Thyroid gland (tissue), 4 donors: ENCODE measurements around the gene KRT14. TPM values are rescaled to one million over a fixed set of nuclear protein-coding genes. Genes with fewer than 3 reads are reported as not detected.
"Not testable (repeated sequence)": the region's sequence is repeated elsewhere in the genome, so short reads cannot be mapped to it uniquely, and the experiment has no call there.

Experiments used
- DNase-seq, 2 donors: peaks; one replicate each; pipeline ENCODE4 v3.0.0-alpha.2; 2019
- H3K27ac ChIP-seq, 3 donors: fragments of 200-600 bp; sonication (generic); 1 replicate in 2 of 3; 2 replicates in 1 of 3; pipeline ENCODE4 v1.5.1; 2016 to 2019; ENCODE audit warnings: mild to moderate bottlenecking in 1 of 3, moderate library complexity in 1 of 3
- H3K27me3 ChIP-seq: fragments of 200-600 bp; sonication (generic); one replicate; pipeline ENCODE4 v1.5.1; 2019
- H3K36me3 ChIP-seq, 2 donors: fragments of 200-600 bp; sonication (generic); one replicate each; pipeline ENCODE4 v1.5.1; 2016 to 2019
- H3K4me1 ChIP-seq, 2 donors: fragments of 200-600 bp; sonication (generic); one replicate each; pipeline ENCODE4 v1.5.1; 2017 to 2019
- H3K4me3 ChIP-seq, 3 donors: fragments of 200-600 bp; sonication (generic); replicated peaks in 1 of 3; 1 replicate in 2 of 3; 2 replicates in 1 of 3; pipeline ENCODE4 v1.5.1; 2016; ENCODE audit warnings: mild to moderate bottlenecking in 1 of 3
- H3K9me3 ChIP-seq: fragments of 200-600 bp; sonication (generic); one replicate; pipeline ENCODE4 v1.5.1; 2017
- CTCF ChIP-seq, 6 experiments: fragments of 200-600 bp in 3 of 6; fragments of 450-650 bp in 3 of 6; sonication (generic) in 3 of 6; IDR thresholded peaks; one replicate each; pipeline ENCODE4 v1.5.1; 2016 to 2019; ENCODE audit warnings: antibody characterized with exemption in 6 of 6, mild to moderate bottlenecking in 2 of 6, inconsistent platforms in 1 of 6, moderate library complexity in 1 of 6
- POLR2A ChIP-seq, 2 donors: fragments of 450-650 bp; IDR thresholded peaks; one replicate each; pipeline ENCODE4 v1.6.1; 2017; ENCODE audit warnings: antibody characterized with exemption in 2 of 2, mild to moderate bottlenecking in 2 of 2, moderate library complexity in 1 of 2
- WGBS, 2 donors: methylation state at CpG; one replicate each; pipeline ENCODE4 v1.1.5; 2017; 5-methylcytosine and 5-hydroxymethylcytosine counted together
- intact Hi-C: fragments of 100-400 bp; cut with DNase I; formaldehyde crosslinking; loops from one replicate; pipeline ENCODE4 v1.15.1; 2023
- total RNA-seq, 4 donors: library from RNA; depleted of rRNA; stranded (reverse); fragments of >200 nt; gene quantifications; one replicate each; pipeline ENCODE4 v1.2.3, GENCODE V29; 2016

Gene KRT14
- total RNA-seq, 4 donors from 2014 or later, result 0.22 to 12.4 TPM; not detected in 2

GRCh38 chr17:41588126-41588810 lies 1.6 kb upstream of the KRT14 start:
- TF ChIP-seq CTCF (IDR thresholded peaks at IDR 0.05) (no peak), POLR2A (IDR thresholded peaks at IDR 0.05) (no peak)

DNA sequence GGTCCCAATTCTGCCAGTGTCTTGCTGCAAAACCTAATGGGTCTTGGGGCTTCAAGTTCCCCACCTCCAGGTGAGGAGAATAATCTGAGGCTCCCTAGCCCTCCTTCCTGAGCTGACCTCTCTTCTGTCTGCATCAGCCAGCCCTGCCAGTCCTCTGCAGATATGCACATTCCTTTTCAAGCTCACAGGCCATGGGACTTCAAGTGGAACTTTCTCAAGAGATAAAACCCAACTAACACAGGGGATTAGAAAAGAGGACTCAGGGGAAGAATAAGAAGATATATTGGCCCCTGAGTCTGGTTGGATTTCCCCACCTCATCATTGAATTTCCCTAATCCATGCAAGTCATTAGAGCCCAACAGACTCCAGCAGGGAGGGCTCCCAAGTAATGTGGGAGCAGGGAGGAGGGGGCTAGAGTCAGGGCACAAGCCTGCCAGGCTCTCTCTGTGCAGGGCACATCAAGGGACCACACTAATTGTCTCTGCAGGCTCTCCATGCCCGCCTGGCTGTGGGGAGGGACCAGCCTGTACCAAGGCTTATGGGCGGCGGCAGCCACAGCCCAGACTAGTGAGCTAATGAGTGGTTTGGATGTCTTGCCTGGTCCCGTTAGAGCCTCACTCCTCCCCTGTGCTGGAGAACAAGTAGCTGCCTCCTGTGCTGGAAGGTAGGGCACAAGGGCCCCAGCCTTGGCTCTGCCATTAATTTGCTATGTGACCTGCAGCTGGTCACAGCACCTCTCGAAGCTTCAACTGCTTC lies 1.2 kb downstream of the KRT14 start:
- TF ChIP-seq POLR2A (IDR thresholded peaks at IDR 0.05) (no peak), CTCF (IDR thresholded peaks at IDR 0.05) (no peak)
- Histone ChIP-seq H3K36me3 (no peaks in the 10 kb centered on the region), H3K27me3 (no peaks in the 10 kb centered on the region), H3K4me1 (no peaks in the 10 kb centered on the region), H3K27ac (no peak overlapping the region), H3K4me3 (no peak overlapping the region), H3K9me3 (no peaks in the 10 kb centered on the region)
- DNase-seq, result no peak
- 74 to 93% methylated on average over 4 to 5 of the region's 5 CpGs for WGBS, 2 donors
- intact Hi-C loops, result no loop called here

More at GRCh38 chr17:41588126-41588810, 1.6 kb upstream of the KRT14 start:
- H3K27me3 ChIP-seq, result no peaks in the 10 kb centered on the region
- no peak for DNase-seq
- no peak overlapping the region for H3K27ac ChIP-seq
- intact Hi-C loops, result no loop called here
- H3K9me3 ChIP-seq, result no peaks in the 10 kb centered on the region
- 85% methylated on average over 2 to 6 of the region's 8 CpGs for WGBS, 2 donors
- no peaks in the 10 kb centered on the region for H3K36me3 ChIP-seq
- no peak overlapping the region for H3K4me3 ChIP-seq
- H3K4me1 ChIP-seq, result no peaks in the 10 kb centered on the region

DNA sequence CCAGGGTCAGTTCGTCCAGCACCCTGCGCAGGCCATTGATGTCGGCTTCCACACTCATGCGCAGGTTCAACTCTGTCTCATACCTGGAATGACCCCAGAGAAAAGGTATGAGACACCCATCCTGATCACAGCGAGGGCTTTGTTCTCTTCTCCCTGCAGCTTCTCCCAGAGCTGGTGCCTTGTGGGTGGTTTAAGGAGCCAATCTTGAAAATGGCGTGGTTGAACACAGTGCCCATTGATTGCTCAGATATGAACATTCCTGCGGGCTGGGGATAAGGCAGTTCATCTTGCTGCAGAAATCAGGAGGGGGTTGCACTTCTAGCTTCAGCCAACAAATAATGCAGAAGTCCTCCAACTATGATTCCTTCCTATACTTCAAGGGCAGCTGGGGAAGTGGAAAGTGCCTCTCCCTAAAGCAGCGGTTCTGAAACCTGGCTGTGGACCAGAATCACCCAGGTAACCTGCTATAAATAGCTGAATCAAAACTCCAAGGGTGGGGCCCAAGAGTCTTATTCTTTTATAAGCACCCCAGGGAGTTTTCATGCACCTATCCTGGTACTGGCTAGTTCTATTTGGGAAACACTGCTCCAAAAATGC lies 2.3 kb downstream of the KRT14 start:
- H3K4me1 ChIP-seq, DNase-seq, H3K27ac ChIP-seq, H3K4me3 ChIP-seq, H3K36me3 ChIP-seq, intact Hi-C loops, H3K9me3 ChIP-seq, H3K27me3 ChIP-seq: not testable (repeated sequence)
- WGBS, 2 donors, result 84 to 86% methylated on average over 7 to 8 of the region's 8 CpGs

GRCh38 chr17:41583137-41584127 lies 3.3 kb downstream of the KRT14 start:
- no peak for DNase-seq
- intact Hi-C loops, result no loop called here
- WGBS, 2 donors, result 80 to 88% methylated on average over 27 to 33 of the region's 33 CpGs
- H3K27ac ChIP-seq, result no peak overlapping the region
- H3K9me3 ChIP-seq, result no peaks in the 10 kb centered on the region
- TF ChIP-seq CTCF (IDR thresholded peaks at IDR 0.05) (no peak), POLR2A (IDR thresholded peaks at IDR 0.05) (no peak)
- H3K4me3 ChIP-seq, result no peak overlapping the region
- H3K36me3 ChIP-seq, result no peaks in the 10 kb centered on the region
- no peaks in the 10 kb centered on the region for H3K27me3 ChIP-seq
- peaks cover 0 to 3% of the 10 kb centered on the region in 2 donors for H3K4me1 ChIP-seq

DNA sequence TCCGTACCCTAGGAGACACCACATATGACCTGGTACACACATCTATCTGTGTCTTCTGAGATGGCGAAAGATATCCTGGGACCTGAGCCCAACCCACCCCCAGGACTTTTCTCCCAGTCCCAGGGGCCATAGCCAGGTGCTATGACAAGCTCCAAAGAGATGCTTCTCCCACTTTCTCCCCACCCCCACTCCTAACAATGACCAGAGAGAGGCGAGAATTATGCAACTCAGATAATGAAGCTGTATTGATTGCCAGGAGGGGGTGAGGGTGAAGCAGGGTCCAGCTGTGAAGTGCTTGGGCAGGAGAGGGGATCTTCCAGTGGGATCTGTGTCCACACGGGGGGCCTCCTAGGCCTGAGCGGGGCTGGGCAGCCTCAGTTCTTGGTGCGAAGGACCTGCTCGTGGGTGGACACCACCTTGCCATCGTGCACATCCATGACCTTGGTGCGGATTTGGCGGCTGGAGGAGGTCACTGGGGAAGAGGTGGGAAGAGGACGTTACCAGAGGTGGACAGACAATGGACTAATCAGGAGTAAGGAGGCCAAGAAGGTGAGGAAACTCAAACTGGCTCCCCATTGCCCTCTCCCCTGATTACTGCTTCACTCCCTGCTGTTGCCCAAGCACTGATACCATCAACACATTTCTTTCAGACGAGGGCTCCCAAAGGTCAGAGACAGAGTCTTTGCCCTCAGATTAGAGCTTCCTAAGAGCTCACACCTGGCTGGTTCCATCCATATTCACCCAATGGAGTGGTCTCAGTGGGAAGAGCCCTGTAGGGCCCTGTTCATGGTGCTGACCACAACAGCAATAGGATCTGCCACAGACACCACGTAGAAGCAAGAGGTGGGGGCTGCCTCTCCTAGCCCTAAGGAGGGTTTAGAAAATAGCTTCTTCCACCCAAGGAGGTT lies 4.4 kb downstream of the KRT14 start:
- WGBS, 2 donors, result 92% methylated on average over 13 of the region's 13 CpGs
- DNase-seq, intact Hi-C loops, H3K27me3 ChIP-seq, H3K9me3 ChIP-seq, H3K27ac ChIP-seq, H3K4me3 ChIP-seq, H3K4me1 ChIP-seq, H3K36me3 ChIP-seq: not testable (repeated sequence)
